SK-N-SH (cell line): Measurements from ENCODE around the gene TTYH3. TPM values are rescaled to one million over a fixed set of nuclear protein-coding genes. Genes with fewer than 3 reads are reported as not detected.

Experiments used
- CTCF ChIA-PET: fragments of 300-600, 350-600 bp; formaldehyde crosslinking; extraction: SDS; loops from one replicate; lab custom pipeline; 2021; lab: Yijun Ruan, JAX
- POLR2A ChIA-PET: fragments of 350-600 bp; sonication (Branson Sonifier 250); formaldehyde crosslinking; extraction: SDS; loops from one replicate; lab custom pipeline; 2020; ENCODE audit warnings: antibody characterized with exemption, inconsistent platforms; lab: Yijun Ruan, JAX
- DNase-seq: peaks from one replicate; pipeline ENCODE4 v3.0.0; 2012
- H2AFZ ChIP-seq: fragments of 200-600 bp; sonication (generic); 2 replicates; pipeline ENCODE4 v1.8.1; 2016; ENCODE audit warnings: antibody characterized with exemption, mild to moderate bottlenecking, low read depth
- H3F3A ChIP-seq: fragments of 200-600 bp; sonication (generic); replicated peaks from 2 replicates; pipeline ENCODE3; 2016; ENCODE audit warnings: antibody characterized with exemption, mild to moderate bottlenecking; ENCODE audit not compliant: insufficient read depth
- H3K27ac ChIP-seq, 2 experiments: fragments of 200-500 bp in 1 of 2; fragments of 200-600 bp in 1 of 2; sonication (Bioruptor generic) in 1 of 2; sonication (generic), shearing (Covaris generic) in 1 of 2; 2 replicates each; pipeline versions ENCODE4 v1.5.1 to v1.6.1; 2014 to 2016; ENCODE audit warnings: low read depth in 2 of 2, inconsistent platforms in 1 of 2, low read length in 1 of 2, mild to moderate bottlenecking in 1 of 2, mixed read lengths in 1 of 2
- H3K27me3 ChIP-seq: fragments of 200-600 bp; sonication (generic), shearing (Covaris generic); 2 replicates; pipeline ENCODE4 v1.6.1; 2016; ENCODE audit warnings: mixed run types; ENCODE audit not compliant: insufficient read depth
- H3K36me3 ChIP-seq, 2 experiments: fragments of 200-500 bp in 1 of 2; fragments of 200-600 bp in 1 of 2; sonication (Bioruptor generic) in 1 of 2; sonication (generic) in 1 of 2; replicated peaks in 1 of 2; 2 replicates each; pipeline versions ENCODE3 to v1.5.1; 2014 to 2016; ENCODE audit warnings: low read length in 1 of 2, mild to moderate bottlenecking in 1 of 2; ENCODE audit not compliant: insufficient read depth in 2 of 2, control insufficient read depth in 1 of 2
- H3K4me1 ChIP-seq, 2 experiments: fragments of 200-500 bp in 1 of 2; fragments of 200-600 bp in 1 of 2; sonication (Bioruptor generic) in 1 of 2; sonication (generic), shearing (Covaris generic) in 1 of 2; 2 replicates each; pipeline versions ENCODE4 v1.5.1 to v1.6.1; 2014 to 2016; ENCODE audit warnings: low read depth in 1 of 2, low read length in 1 of 2, mixed run types in 1 of 2; ENCODE audit not compliant: insufficient read depth in 2 of 2, control insufficient read depth in 1 of 2
- H3K4me2 ChIP-seq: fragments of 200-600 bp; sonication (generic), shearing (Covaris generic); 2 replicates; pipeline ENCODE4 v1.6.1; 2017; ENCODE audit warnings: mixed run types
- H3K4me3 ChIP-seq, 2 experiments: fragments of 200-500 bp in 1 of 2; fragments of 200-600 bp in 1 of 2; sonication (Bioruptor generic) in 1 of 2; sonication (generic), shearing (Covaris generic) in 1 of 2; 2 replicates each; pipeline versions ENCODE4 v1.5.1 to v1.8.1; 2014 to 2016; ENCODE audit warnings: low read depth in 2 of 2, inconsistent platforms in 1 of 2, low read length in 1 of 2, mild to moderate bottlenecking in 1 of 2, mixed read lengths in 1 of 2, moderate library complexity in 1 of 2
- H3K79me2 ChIP-seq: fragments of 200-600 bp; sonication (generic); 2 replicates; pipeline ENCODE4 v1.8.1; 2017; ENCODE audit warnings: mild to moderate bottlenecking; ENCODE audit not compliant: insufficient read depth
- H3K9ac ChIP-seq: fragments of 200-600 bp; sonication (generic); 2 replicates; pipeline ENCODE4 v1.6.1; 2017; ENCODE audit warnings: mixed run types
- H3K9me2 ChIP-seq: fragments of 200-600 bp; sonication (generic); 2 replicates; pipeline ENCODE4 v1.6.1; 2017; ENCODE audit warnings: mixed run types
- H3K9me3 ChIP-seq: fragments of 200-600 bp; sonication (generic); 2 replicates; pipeline ENCODE4 v1.6.1; 2017; ENCODE audit warnings: mixed run types, mild to moderate bottlenecking, moderate library complexity
- H4K20me1 ChIP-seq: fragments of 200-600 bp; sonication (generic); 2 replicates; pipeline ENCODE4 v1.6.1; 2017; ENCODE audit warnings: mild to moderate bottlenecking, mixed run types; ENCODE audit not compliant: insufficient read depth
- FOXJ3 ChIP-seq: sonication (generic); formaldehyde crosslinking; IDR thresholded peaks from 2 replicates; pipeline ENCODE4 v1.5.1; 2020; ENCODE audit warnings: mild to moderate bottlenecking, missing genetic modification reagents
- GATA2 ChIP-seq: sonication (generic); formaldehyde crosslinking; IDR thresholded peaks from 2 replicates; pipeline ENCODE4 v1.5.0; 2020; ENCODE audit warnings: mild to moderate bottlenecking, missing genetic modification reagents
- MXI1 ChIP-seq: IDR thresholded peaks from 2 replicates; pipeline ENCODE4 v1.6.1; 2012; ENCODE audit warnings: mild to moderate bottlenecking, low read depth, low read length, improper control_type of control experiment
- NFIC ChIP-seq: IDR thresholded peaks from 2 replicates; pipeline ENCODE4 v1.4.0; 2012; ENCODE audit warnings: borderline replicate concordance
- NRF1 ChIP-seq: IDR thresholded peaks from 2 replicates; pipeline ENCODE4 v1.6.1; 2012; ENCODE audit warnings: low read depth, mild to moderate bottlenecking, low read length
- PBX3 ChIP-seq: IDR thresholded peaks from 2 replicates; pipeline ENCODE4; 2012
- RCOR1 ChIP-seq: fragments of 150-350 bp; IDR thresholded peaks from 2 replicates; pipeline ENCODE4 v1.6.1; 2017; ENCODE audit warnings: antibody characterized with exemption, low read length
- REST ChIP-seq: IDR thresholded peaks from 2 replicates; pipeline ENCODE4 v1.6.1; 2012; ENCODE audit warnings: mild to moderate bottlenecking, low read depth, low read length, moderate library complexity
- RFX5 ChIP-seq: IDR thresholded peaks from 2 replicates; pipeline ENCODE4 v1.6.1; 2012; ENCODE audit warnings: mild to moderate bottlenecking, improper control_type of control experiment, low read length
- RXRA ChIP-seq: IDR thresholded peaks from 2 replicates; pipeline ENCODE4 v1.4.0; 2012; ENCODE audit warnings: low read depth, mild to moderate bottlenecking, borderline replicate concordance
- SIN3A ChIP-seq: IDR thresholded peaks from 2 replicates; pipeline ENCODE4 v1.6.1; 2012; ENCODE audit warnings: low read depth, mild to moderate bottlenecking, low read length, moderate library complexity, borderline replicate concordance
- SMC3 ChIP-seq: IDR thresholded peaks from 2 replicates; pipeline ENCODE4 v1.6.1; 2012; ENCODE audit warnings: low read depth, low read length, improper control_type of control experiment
- TAF1 ChIP-seq: IDR thresholded peaks from 2 replicates; pipeline ENCODE4 v1.6.1; 2012; ENCODE audit warnings: low read depth, mild to moderate bottlenecking, low read length, moderate library complexity, borderline replicate concordance
- USF1 ChIP-seq: IDR thresholded peaks from 2 replicates; pipeline ENCODE4 v1.4.0; 2012; ENCODE audit warnings: low read depth, borderline replicate concordance
- USF2 ChIP-seq: fragments of 150-350 bp; IDR thresholded peaks from 2 replicates; pipeline ENCODE4 v1.6.1; 2017; ENCODE audit warnings: antibody characterized with exemption, low read length, low read depth, borderline replicate concordance
- ZBTB33 ChIP-seq: IDR thresholded peaks from 2 replicates; pipeline ENCODE4 v1.4.0; 2012; ENCODE audit warnings: low read depth, borderline replicate concordance
- WGBS: methylation state at CpG from one replicate; pipeline ENCODE4 v1.1.6; 2017; ENCODE audit warnings: low lambda C conversion rate; 5-methylcytosine and 5-hydroxymethylcytosine counted together
- polyA plus RNA-seq, 3 experiments: library from polyadenylated mRNA; depleted of rRNA; stranded (reverse); fragments of >200 nt; gene quantifications; 2 replicates each; pipeline ENCODE4 v1.2.3, GENCODE V29; 2012

The TTYH3 gene
- polyA plus RNA-seq, 1 of the 3 experiments (the other 2 are of a cell fraction) = 105 TPM

- Histone ChIP-seq H3K9me2 (no peaks in the 10 kb centered on the region), H2AFZ (no peak overlapping the region), H3K9me3 (no peaks in the 10 kb centered on the region), H3K4me3 (no peak overlapping the region), H3K4me2 (no peak overlapping the region), H3K9ac (no peak overlapping the region), H3K27ac (no peak overlapping the region), H3K36me3 (no peaks in the 10 kb centered on the region), H3K79me2 (no peaks in the 10 kb centered on the region), H4K20me1 (no peaks in the 10 kb centered on the region), H3F3A (peaks cover 29% of the 10 kb centered on the region), H3K4me1 (peaks cover 0 to 43% of the 10 kb centered on the region in 2 experiments; a peak in 2 of 4 replicates), H3K27me3 (no peaks in the 10 kb centered on the region)
- WGBS = 89% methylated on average over 7 of the region's 10 CpGs
- POLR2A ChIA-PET = interaction anchor here (1.0 kb wide), 1 partner anchor 9 kb away, joined by 4 read pairs; no protein-coding TSS in a partner anchor
- CTCF ChIA-PET = interaction anchor here (1.9 to 10.4 kb wide), 2 partner anchors 20 to 172 kb away, joined by 7 to 54 read pairs; no protein-coding TSS in a partner anchor
- TF ChIP-seq REST (no peak), USF2 (no peak), SIN3A (no peak), PBX3 (no peak), USF1 (no peak), SMC3 (no peak), RCOR1 (no peak), GATA2 (CRISPR knock-in tag) (no peak), RXRA (no peak), ZBTB33 (no peak), FOXJ3 (CRISPR knock-in tag) (no peak), NFIC (no peak), TAF1 (no peak), MXI1 (no peak), RFX5 (no peak), NRF1 (no peak)
- no peak for DNase-seq
These were observed 8.1 kb upstream of the TTYH3 start for GRCh38 chr7:2623698-2624014.
